H1 (cell line): ENCODE data around the gene STK39. TPM values are rescaled to one million over a fixed set of nuclear protein-coding genes. Genes with fewer than 3 reads are reported as not detected.

Experiments used
- CEBPB ChIP-seq: IDR thresholded peaks from 2 replicates; pipeline ENCODE4 v1.6.1; 2012; ENCODE audit warnings: low read depth, low read length
- CREB1 ChIP-seq: IDR thresholded peaks from 2 replicates; pipeline ENCODE4 v1.6.1; 2012; ENCODE audit warnings: inconsistent platforms
- EGR1 ChIP-seq: IDR thresholded peaks from 2 replicates; pipeline ENCODE4 v1.6.1; 2011; ENCODE audit warnings: low read depth, low read length, borderline replicate concordance
- KDM5A ChIP-seq: fragments of 200-600 bp; IDR thresholded peaks from 2 replicates; pipeline ENCODE4 v1.7.1; 2012; ENCODE audit warnings: mild to moderate bottlenecking, low read length, inconsistent platforms, mixed read lengths
- POU5F1 ChIP-seq: IDR thresholded peaks from 2 replicates; pipeline ENCODE4 v1.6.1; 2011; ENCODE audit warnings: low read depth, mild to moderate bottlenecking, low read length, moderate library complexity
- RAD21 ChIP-seq, 2 experiments: IDR thresholded peaks in 1 of 2; conservative IDR thresholded peaks in 1 of 2; 2 replicates each; pipeline ENCODE4 v1.6.1; 2011; ENCODE audit warnings: low read depth in 2 of 2, low read length in 2 of 2, improper control_type of control experiment in 1 of 2, inconsistent platforms in 1 of 2, mild to moderate bottlenecking in 1 of 2, moderate library complexity in 1 of 2
- TAF7 ChIP-seq: optimal IDR thresholded peaks from 2 replicates; pipeline ENCODE3; 2011; ENCODE audit warnings: low read depth, mild to moderate bottlenecking, inconsistent platforms, low read length, moderate library complexity, borderline replicate concordance
- TCF12 ChIP-seq: IDR thresholded peaks from 2 replicates; pipeline ENCODE4 v1.6.1; 2011; ENCODE audit warnings: low read depth, mild to moderate bottlenecking, low read length
- polyA plus RNA-seq, 7 experiments: library from polyadenylated mRNA; depleted of rRNA in 3 of 7; stranded (reverse) in 5 of 7; unstranded in 2 of 7; fragments of >200 nt in 5 of 7; fragments of 200-250 nt in 2 of 7; gene quantifications; 1 replicate in 5 of 7; 2 replicates in 1 of 7; 4 replicates in 1 of 7; pipeline versions ENCODE4 v1.2.1 to v1.2.3, GENCODE V29; 2011 to 2013; ENCODE audit warnings: missing spikeins in 2 of 7, mixed read lengths in 2 of 7
- total RNA-seq: library from RNA; stranded (reverse); fragmentation: NEBNext Ultra II Directional; extraction: Animal tissue kit (Norgen Biotek cat#: 25700); gene quantifications from 2 replicates; pipeline ENCODE4 v1.2.1, GENCODE V29; 2021
- TF ChIP-seq, protein P1 (sequence below): fragments of 300-600 bp; sonication (generic); IDR thresholded peaks from 2 replicates; pipeline ENCODE4 v1.7.1; 2012; ENCODE audit warnings: low read length, moderate library complexity, mild to moderate bottlenecking, inconsistent platforms; ENCODE audit not compliant: insufficient replicate concordance
- TF ChIP-seq, protein P2 (sequence below): IDR thresholded peaks from 2 replicates; pipeline ENCODE4 v1.6.1; 2012; ENCODE audit warnings: low read length, inconsistent platforms

The STK39 gene
- total and polyA plus RNA-seq, 2 of the 8 experiments (the other 6 are each of a cell fraction or from before 2014, with no cell fraction given), result 13.7 to 23.8 TPM

DNA sequence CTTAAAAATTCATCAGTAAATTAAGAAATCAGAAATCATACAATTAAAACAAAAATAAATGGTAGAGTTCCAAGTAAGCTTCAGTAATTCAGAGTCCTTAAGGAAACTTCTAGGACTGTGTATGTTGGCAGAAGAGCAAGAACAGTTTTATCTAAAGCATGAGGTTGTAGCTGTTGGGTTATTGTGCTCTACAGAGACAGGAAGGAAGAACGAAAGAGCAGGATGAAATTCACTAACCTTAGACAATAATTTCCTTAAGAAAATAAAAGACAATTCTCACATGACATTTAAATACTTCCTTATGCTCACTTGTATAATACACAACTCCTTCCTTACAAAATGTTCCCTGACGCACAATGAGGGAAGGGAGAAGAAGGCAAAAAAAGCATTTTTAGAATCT lies 133.4 kb downstream of the STK39 start (continued):
- TF ChIP-seq, protein P1, sequence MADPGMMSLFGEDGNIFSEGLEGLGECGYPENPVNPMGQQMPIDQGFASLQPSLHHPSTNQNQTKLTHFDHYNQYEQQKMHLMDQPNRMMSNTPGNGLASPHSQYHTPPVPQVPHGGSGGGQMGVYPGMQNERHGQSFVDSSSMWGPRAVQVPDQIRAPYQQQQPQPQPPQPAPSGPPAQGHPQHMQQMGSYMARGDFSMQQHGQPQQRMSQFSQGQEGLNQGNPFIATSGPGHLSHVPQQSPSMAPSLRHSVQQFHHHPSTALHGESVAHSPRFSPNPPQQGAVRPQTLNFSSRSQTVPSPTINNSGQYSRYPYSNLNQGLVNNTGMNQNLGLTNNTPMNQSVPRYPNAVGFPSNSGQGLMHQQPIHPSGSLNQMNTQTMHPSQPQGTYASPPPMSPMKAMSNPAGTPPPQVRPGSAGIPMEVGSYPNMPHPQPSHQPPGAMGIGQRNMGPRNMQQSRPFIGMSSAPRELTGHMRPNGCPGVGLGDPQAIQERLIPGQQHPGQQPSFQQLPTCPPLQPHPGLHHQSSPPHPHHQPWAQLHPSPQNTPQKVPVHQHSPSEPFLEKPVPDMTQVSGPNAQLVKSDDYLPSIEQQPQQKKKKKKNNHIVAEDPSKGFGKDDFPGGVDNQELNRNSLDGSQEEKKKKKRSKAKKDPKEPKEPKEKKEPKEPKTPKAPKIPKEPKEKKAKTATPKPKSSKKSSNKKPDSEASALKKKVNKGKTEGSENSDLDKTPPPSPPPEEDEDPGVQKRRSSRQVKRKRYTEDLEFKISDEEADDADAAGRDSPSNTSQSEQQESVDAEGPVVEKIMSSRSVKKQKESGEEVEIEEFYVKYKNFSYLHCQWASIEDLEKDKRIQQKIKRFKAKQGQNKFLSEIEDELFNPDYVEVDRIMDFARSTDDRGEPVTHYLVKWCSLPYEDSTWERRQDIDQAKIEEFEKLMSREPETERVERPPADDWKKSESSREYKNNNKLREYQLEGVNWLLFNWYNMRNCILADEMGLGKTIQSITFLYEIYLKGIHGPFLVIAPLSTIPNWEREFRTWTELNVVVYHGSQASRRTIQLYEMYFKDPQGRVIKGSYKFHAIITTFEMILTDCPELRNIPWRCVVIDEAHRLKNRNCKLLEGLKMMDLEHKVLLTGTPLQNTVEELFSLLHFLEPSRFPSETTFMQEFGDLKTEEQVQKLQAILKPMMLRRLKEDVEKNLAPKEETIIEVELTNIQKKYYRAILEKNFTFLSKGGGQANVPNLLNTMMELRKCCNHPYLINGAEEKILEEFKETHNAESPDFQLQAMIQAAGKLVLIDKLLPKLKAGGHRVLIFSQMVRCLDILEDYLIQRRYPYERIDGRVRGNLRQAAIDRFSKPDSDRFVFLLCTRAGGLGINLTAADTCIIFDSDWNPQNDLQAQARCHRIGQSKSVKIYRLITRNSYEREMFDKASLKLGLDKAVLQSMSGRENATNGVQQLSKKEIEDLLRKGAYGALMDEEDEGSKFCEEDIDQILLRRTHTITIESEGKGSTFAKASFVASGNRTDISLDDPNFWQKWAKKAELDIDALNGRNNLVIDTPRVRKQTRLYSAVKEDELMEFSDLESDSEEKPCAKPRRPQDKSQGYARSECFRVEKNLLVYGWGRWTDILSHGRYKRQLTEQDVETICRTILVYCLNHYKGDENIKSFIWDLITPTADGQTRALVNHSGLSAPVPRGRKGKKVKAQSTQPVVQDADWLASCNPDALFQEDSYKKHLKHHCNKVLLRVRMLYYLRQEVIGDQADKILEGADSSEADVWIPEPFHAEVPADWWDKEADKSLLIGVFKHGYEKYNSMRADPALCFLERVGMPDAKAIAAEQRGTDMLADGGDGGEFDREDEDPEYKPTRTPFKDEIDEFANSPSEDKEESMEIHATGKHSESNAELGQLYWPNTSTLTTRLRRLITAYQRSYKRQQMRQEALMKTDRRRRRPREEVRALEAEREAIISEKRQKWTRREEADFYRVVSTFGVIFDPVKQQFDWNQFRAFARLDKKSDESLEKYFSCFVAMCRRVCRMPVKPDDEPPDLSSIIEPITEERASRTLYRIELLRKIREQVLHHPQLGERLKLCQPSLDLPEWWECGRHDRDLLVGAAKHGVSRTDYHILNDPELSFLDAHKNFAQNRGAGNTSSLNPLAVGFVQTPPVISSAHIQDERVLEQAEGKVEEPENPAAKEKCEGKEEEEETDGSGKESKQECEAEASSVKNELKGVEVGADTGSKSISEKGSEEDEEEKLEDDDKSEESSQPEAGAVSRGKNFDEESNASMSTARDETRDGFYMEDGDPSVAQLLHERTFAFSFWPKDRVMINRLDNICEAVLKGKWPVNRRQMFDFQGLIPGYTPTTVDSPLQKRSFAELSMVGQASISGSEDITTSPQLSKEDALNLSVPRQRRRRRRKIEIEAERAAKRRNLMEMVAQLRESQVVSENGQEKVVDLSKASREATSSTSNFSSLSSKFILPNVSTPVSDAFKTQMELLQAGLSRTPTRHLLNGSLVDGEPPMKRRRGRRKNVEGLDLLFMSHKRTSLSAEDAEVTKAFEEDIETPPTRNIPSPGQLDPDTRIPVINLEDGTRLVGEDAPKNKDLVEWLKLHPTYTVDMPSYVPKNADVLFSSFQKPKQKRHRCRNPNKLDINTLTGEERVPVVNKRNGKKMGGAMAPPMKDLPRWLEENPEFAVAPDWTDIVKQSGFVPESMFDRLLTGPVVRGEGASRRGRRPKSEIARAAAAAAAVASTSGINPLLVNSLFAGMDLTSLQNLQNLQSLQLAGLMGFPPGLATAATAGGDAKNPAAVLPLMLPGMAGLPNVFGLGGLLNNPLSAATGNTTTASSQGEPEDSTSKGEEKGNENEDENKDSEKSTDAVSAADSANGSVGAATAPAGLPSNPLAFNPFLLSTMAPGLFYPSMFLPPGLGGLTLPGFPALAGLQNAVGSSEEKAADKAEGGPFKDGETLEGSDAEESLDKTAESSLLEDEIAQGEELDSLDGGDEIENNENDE, result no peak
- no peak for TF ChIP-seq TAF7
- TF ChIP-seq, protein P2, sequence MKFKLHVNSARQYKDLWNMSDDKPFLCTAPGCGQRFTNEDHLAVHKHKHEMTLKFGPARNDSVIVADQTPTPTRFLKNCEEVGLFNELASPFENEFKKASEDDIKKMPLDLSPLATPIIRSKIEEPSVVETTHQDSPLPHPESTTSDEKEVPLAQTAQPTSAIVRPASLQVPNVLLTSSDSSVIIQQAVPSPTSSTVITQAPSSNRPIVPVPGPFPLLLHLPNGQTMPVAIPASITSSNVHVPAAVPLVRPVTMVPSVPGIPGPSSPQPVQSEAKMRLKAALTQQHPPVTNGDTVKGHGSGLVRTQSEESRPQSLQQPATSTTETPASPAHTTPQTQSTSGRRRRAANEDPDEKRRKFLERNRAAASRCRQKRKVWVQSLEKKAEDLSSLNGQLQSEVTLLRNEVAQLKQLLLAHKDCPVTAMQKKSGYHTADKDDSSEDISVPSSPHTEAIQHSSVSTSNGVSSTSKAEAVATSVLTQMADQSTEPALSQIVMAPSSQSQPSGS, result no peak
- no peak for TF ChIP-seq POU5F1
- no peak for TF ChIP-seq KDM5A
- no peak for TF ChIP-seq CEBPB
- TF ChIP-seq RAD21 (IDR thresholded peaks at IDR 0.05 in 1 of 2, conservative IDR thresholded peaks at IDR 0.05 in 1 of 2; ENCODE audit: low read depth in 2 of 2, low read length in 2 of 2), result no peak
- TF ChIP-seq CREB1, result no peak
- TF ChIP-seq EGR1, result no peak
- TF ChIP-seq TCF12, result no peak
